Brain microvascular endothelial cell (primary cell): ENCODE measurements around the gene MALRD1.

Experiments used
- DNase-seq: peaks from one replicate; pipeline ENCODE4 v3.0.0-alpha.2; 2020
- H3K27ac ChIP-seq: fragments of 250-450 bp; sonication (Bioruptor Pico); 2 replicates; pipeline ENCODE4 v1.5.1; 2020; ENCODE audit warnings: mild to moderate bottlenecking, moderate library complexity
- H3K27me3 ChIP-seq: fragments of 250-450 bp; sonication (Bioruptor Pico); replicated peaks from 2 replicates; pipeline ENCODE4 v1.5.1; 2020; ENCODE audit warnings: mild to moderate bottlenecking
- H3K36me3 ChIP-seq: fragments of 250-450 bp; sonication (Bioruptor Pico); replicated peaks from 2 replicates; pipeline ENCODE4 v1.5.1; 2020; ENCODE audit warnings: mild to moderate bottlenecking
- H3K4me3 ChIP-seq: 2 replicates; pipeline ENCODE4 v1.5.1; 2011; ENCODE audit warnings: low read depth, mild to moderate bottlenecking, control low read depth, low read length, moderate library complexity
- in situ Hi-C: cut with HindIII; loops from 2 replicates; pipeline ENCODE4 v1.10.0; 2017; ENCODE audit warnings: low sequenced_read_pairs, low pct_ligation_motif_present
- TF ChIP-seq, protein P1 (sequence below): IDR thresholded peaks from 2 replicates; pipeline ENCODE4 v1.5.1; 2011; ENCODE audit warnings: low read depth, mild to moderate bottlenecking, moderate library complexity, low read length, control low read depth, inconsistent platforms; ENCODE audit errors: missing control alignments

MALRD1 gene

DNA sequence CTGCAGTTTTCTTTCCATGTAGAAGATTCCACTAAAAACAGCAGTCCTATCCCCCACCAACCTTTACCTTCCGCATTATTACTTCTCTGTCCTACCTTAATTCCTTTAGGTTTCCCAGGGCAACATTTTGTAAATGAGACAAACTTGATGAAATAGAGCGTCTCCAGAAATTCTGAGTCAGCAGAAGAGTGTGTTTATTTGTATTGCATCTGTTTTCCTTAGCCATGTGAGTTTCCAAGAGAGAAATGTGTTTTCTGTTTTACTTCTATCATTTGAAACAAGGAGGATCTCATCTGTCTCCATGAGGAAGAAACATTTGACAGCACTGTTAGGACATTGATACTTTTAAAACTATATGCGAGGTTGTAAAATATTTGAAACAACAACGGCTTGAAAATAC, 523.5 kb downstream of the MALRD1 start:
- Histone ChIP-seq H3K4me3 (no peak overlapping the region), H3K36me3 (no peaks in the 10 kb centered on the region), H3K27me3 (no peaks in the 10 kb centered on the region), H3K27ac (no peak overlapping the region)
- TF ChIP-seq, protein P1, sequence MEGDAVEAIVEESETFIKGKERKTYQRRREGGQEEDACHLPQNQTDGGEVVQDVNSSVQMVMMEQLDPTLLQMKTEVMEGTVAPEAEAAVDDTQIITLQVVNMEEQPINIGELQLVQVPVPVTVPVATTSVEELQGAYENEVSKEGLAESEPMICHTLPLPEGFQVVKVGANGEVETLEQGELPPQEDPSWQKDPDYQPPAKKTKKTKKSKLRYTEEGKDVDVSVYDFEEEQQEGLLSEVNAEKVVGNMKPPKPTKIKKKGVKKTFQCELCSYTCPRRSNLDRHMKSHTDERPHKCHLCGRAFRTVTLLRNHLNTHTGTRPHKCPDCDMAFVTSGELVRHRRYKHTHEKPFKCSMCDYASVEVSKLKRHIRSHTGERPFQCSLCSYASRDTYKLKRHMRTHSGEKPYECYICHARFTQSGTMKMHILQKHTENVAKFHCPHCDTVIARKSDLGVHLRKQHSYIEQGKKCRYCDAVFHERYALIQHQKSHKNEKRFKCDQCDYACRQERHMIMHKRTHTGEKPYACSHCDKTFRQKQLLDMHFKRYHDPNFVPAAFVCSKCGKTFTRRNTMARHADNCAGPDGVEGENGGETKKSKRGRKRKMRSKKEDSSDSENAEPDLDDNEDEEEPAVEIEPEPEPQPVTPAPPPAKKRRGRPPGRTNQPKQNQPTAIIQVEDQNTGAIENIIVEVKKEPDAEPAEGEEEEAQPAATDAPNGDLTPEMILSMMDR, result no peak
- no peak for DNase-seq
- in situ Hi-C loops, result no loop called here

DNA sequence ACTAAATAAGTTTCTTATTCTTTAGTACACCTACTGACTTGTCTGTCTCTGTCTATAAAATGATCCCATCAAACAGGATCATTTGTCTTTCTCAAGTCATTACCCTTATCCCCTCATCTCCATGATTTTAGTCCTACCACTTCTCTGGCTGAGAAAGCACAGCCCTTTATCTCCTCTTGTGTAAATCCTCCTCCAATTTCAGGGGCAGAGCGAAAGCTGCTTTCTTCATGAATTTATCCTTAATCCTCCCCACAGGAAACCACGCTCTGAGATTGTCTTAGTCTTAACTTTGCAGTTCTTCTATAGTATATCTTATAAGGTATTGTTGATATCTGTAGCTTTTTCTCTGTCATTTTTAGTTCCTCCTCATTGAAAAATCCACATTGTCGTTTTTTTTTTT, 528.0 kb downstream of the MALRD1 start:
- H3K4me3 ChIP-seq, result no peak overlapping the region
- H3K36me3 ChIP-seq, result no peaks in the 10 kb centered on the region
- TF ChIP-seq, protein P1, result no peak
- in situ Hi-C loops, result no loop called here
- no peaks in the 10 kb centered on the region for H3K27me3 ChIP-seq
- DNase-seq, result no peak
- H3K27ac ChIP-seq, result no peak overlapping the region

DNA sequence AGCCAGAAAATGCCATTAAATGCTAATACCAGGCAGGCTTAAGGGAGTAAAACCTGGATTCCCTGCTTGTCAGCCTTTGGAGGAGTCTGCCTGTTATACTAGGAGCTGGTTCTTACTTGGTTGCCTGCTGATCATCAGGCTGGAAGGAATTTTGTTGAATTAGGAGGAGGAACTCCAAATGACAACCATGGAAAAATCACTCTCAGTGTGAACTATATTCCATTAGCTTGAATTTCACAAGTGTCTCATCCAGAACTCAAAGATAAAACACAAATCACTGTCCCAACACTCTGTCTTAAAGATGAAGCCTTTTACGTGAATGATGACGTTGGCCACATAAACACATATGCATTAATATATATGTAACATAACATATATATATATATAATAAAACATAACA, 528.8 kb downstream of the MALRD1 start:
- no peak overlapping the region for H3K27ac ChIP-seq
- no peaks in the 10 kb centered on the region for H3K36me3 ChIP-seq
- no peaks in the 10 kb centered on the region for H3K27me3 ChIP-seq
- TF ChIP-seq, protein P1, result no peak
- no peak for DNase-seq
- in situ Hi-C loops, result no loop called here
- H3K4me3 ChIP-seq, result no peak overlapping the region

GRCh38 chr10:19577807-19578206, 529.2 kb downstream of the MALRD1 start:
- no peak for DNase-seq
- Histone ChIP-seq H3K4me3 (no peak overlapping the region), H3K27me3 (no peaks in the 10 kb centered on the region), H3K27ac (no peak overlapping the region), H3K36me3 (no peaks in the 10 kb centered on the region)
- in situ Hi-C loops, result no loop called here
- TF ChIP-seq, protein P1, result no peak

- TF ChIP-seq, protein P1, result no peak
- in situ Hi-C loops, result no loop called here
- no peak for DNase-seq
- no peak overlapping the region for H3K4me3 ChIP-seq
- H3K27ac ChIP-seq, result no peak overlapping the region
- H3K36me3 ChIP-seq, result no peaks in the 10 kb centered on the region
- no peaks in the 10 kb centered on the region for H3K27me3 ChIP-seq
Observed at GRCh38 chr10:19578571-19578970, 530.0 kb downstream of the MALRD1 start.

- TF ChIP-seq, protein P1, result no peak
Observed at GRCh38 chr10:19579761-19580545, 531.4 kb downstream of the MALRD1 start.

More at GRCh38 chr10:19579761-19580545, 531.4 kb downstream of the MALRD1 start:
- in situ Hi-C loops, result no loop called here
- DNase-seq, result no peak
- no peaks in the 10 kb centered on the region for H3K27me3 ChIP-seq
- H3K36me3 ChIP-seq, result no peaks in the 10 kb centered on the region
- H3K27ac ChIP-seq, result no peak overlapping the region
- H3K4me3 ChIP-seq, result no peak overlapping the region
